Esophagus muscularis mucosa (tissue), 2 donors: ENCODE results near the gene PLOD1.

Experiments
- POLR2A ChIP-seq: fragments of 450-650 bp; IDR thresholded peaks from one replicate; pipeline ENCODE4 v1.6.1; 2017; ENCODE audit warnings: antibody characterized with exemption, moderate library complexity, mild to moderate bottlenecking, low read depth
- POLR2AphosphoS5 ChIP-seq, 2 donors: sonication (generic); formaldehyde crosslinking; IDR thresholded peaks; one replicate each; pipeline ENCODE4 v1.6.1; 2017; ENCODE audit warnings: antibody characterized with exemption in 2 of 2

DNA sequence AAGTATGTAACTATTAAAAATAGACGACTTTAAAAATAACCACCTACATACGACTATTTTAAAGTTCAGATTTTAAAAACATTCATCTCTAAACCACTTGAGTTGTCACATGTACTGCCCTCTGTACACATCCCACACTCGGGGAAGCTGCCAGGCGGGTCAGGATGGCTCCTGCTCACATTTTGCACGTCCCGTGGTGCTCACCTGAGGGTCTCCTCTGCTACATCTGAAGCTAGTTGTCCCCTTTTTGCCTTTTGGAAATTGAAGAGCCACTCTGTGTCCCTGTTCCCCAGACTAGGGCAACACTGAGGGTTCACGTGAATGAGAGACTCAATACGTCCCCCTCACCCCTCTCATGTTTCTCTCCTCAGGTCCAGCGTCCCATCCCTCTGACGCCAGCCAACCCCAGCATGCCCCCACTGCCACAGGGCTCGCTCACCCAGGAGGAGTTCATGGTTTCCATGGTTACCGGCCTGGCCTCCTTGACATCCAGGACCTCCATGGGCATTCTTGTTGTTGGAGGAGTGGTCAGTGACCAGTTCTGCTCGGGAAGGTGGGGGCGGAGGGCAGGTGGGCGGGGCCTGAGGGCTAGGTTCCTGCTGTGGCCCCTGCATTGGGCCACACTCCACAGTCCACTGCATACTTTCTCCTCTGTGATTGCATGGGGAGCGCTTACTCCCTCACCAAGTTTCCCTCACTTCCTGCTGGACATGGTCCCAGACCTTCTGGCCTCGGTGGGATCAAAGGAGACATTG is 71.8 kb downstream of the PLOD1 start:
- TF ChIP-seq POLR2AphosphoS5 (IDR thresholded peaks at IDR 0.05): no peak
- TF ChIP-seq POLR2A: no peak
